NCI-H2081 (cell line): Measurements from ENCODE around the gene DNAJC4.
A peak's percentile ranks its signal among the peaks of the same experiment; 100 is the strongest.

Experiments
- DNase-seq, 2 experiments: peaks; one replicate each; lab custom pipeline; 2025; lab: John Stamatoyannopoulos, UW

DNAJC4 gene

GRCh38 chr11:64259533-64260067 lies 29.3 kb downstream of the DNAJC4 start:
- no peak for DNase-seq

- no peak for DNase-seq
Observed at GRCh38 chr11:64260147-64260708, 29.9 kb downstream of the DNAJC4 start.

GRCh38 chr11:64261556-64262080 lies 31.3 kb downstream of the DNAJC4 start:
- no peak for DNase-seq

- no peak for DNase-seq
Observed at GRCh38 chr11:64262271-64263002, 32.1 kb downstream of the DNAJC4 start.

- DNase-seq, result no peak
Observed at GRCh38 chr11:64263021-64263946, 32.9 kb downstream of the DNAJC4 start.

GRCh38 chr11:64263947-64264317 lies 33.6 kb downstream of the DNAJC4 start:
- DNase-seq, result no peak

GRCh38 chr11:64264371-64264852 lies 34.1 kb downstream of the DNAJC4 start:
- peak; percentile 17 to 46 for DNase-seq

- no peak for DNase-seq
Observed at GRCh38 chr11:64265176-64266160, 35.1 kb downstream of the DNAJC4 start.

GRCh38 chr11:64266339-64266738 lies 36.0 kb downstream of the DNAJC4 start:
- DNase-seq, result no peak

- peak; percentile 14 to 49 for DNase-seq
Observed at GRCh38 chr11:64267207-64267945, 37.0 kb downstream of the DNAJC4 start.

GRCh38 chr11:64268025-64268892 lies 37.9 kb downstream of the DNAJC4 start:
- DNase-seq, result no peak

- no peak for DNase-seq
Observed at GRCh38 chr11:64268893-64269539, 38.7 kb downstream of the DNAJC4 start.

- DNase-seq, result peak; percentile 99
Observed at GRCh38 chr11:64269540-64270220, 39.3 kb downstream of the DNAJC4 start.

- no peak for DNase-seq
Observed at GRCh38 chr11:64275031-64275800, 44.9 kb downstream of the DNAJC4 start.

- no peak for DNase-seq
Observed at GRCh38 chr11:64275841-64276240, 45.5 kb downstream of the DNAJC4 start.

GRCh38 chr11:64276653-64277431 lies 46.5 kb downstream of the DNAJC4 start:
- DNase-seq, result no peak
